GM21528 (cell line): Measurements from ENCODE around the gene SRF.

Source experiments
- ATAC-seq: cut with Tn5 transposase; IDR thresholded peaks from one replicate; pipeline ENCODE4 v1.9.1; 2021; ENCODE audit warnings: mild to moderate bottlenecking, moderate library complexity; ENCODE audit not compliant: unreplicated experiment, low FRiP score

SRF gene

GRCh38 chr6:43181621-43181941 is 10.5 kb downstream of the SRF start:
- no peak for ATAC-seq

GRCh38 chr6:43181942-43182860 is 11.1 kb downstream of the SRF start, which contains the start of gene CUL9:
TSS of gene CUL9 (plus strand) at chr6:43182196. CDS start at chr6:43184311, 2,115 bp downstream.
- ATAC-seq, result peak; percentile 81

GRCh38 chr6:43183441-43183840 is 12.4 kb downstream of the SRF start:
- ATAC-seq, result no peak

- no peak for ATAC-seq
These were observed 13.4 kb downstream of the SRF start for GRCh38 chr6:43184268-43184985.

GRCh38 chr6:43185391-43185985 is 14.4 kb downstream of the SRF start:
- no peak for ATAC-seq

- no peak for ATAC-seq
These were observed 14.9 kb downstream of the SRF start for GRCh38 chr6:43186019-43186418.

GRCh38 chr6:43186706-43187105 is 15.6 kb downstream of the SRF start:
- no peak for ATAC-seq

GRCh38 chr6:43187821-43188220 is 16.8 kb downstream of the SRF start:
- no peak for ATAC-seq

GRCh38 chr6:43188426-43188825 is 17.4 kb downstream of the SRF start:
- no peak for ATAC-seq

- no peak for ATAC-seq
These were observed 18.8 kb downstream of the SRF start for GRCh38 chr6:43189776-43190304.

GRCh38 chr6:43192911-43193310 is 21.8 kb downstream of the SRF start:
- no peak for ATAC-seq

GRCh38 chr6:43193929-43194328 is 22.9 kb downstream of the SRF start:
- no peak for ATAC-seq

GRCh38 chr6:43196337-43196736 is 25.3 kb downstream of the SRF start:
- ATAC-seq, result no peak

- ATAC-seq, result no peak
These were observed 28.8 kb downstream of the SRF start for GRCh38 chr6:43199912-43200311.

GRCh38 chr6:43200541-43200940 is 29.5 kb downstream of the SRF start:
- no peak for ATAC-seq

GRCh38 chr6:43202451-43202850 is 31.4 kb downstream of the SRF start:
- no peak for ATAC-seq

GRCh38 chr6:43203029-43203717 is 32.1 kb downstream of the SRF start:
- no peak for ATAC-seq

- no peak for ATAC-seq
These were observed 32.6 kb downstream of the SRF start for GRCh38 chr6:43203718-43204095.

- no peak for ATAC-seq
These were observed 33.4 kb downstream of the SRF start for GRCh38 chr6:43204271-43205105.

GRCh38 chr6:43205849-43206248 is 34.8 kb downstream of the SRF start:
- no peak for ATAC-seq
